ENCODE measurements around the gene CTNNBL1.
"Not testable (repeated sequence)": the region's sequence is repeated elsewhere in the genome, so short reads cannot be mapped to it uniquely, and the experiment has no call there.

CTNNBL1 gene

GRCh38 chr20:37656945-37657344 lies 36.9 kb upstream of the CTNNBL1 start:
- DNase-seq (ENCODE audit: low read depth, low spot score), result no peak
- Histone ChIP-seq H3K27ac (no peak overlapping the region), H3K9me3 (ENCODE audit: low read depth, low read length) (no peaks in the 10 kb centered on the region), H3K9ac (ENCODE audit: insufficient read length) (no peak overlapping the region), H3K4me3 (no peak overlapping the region), H3K36me3 (ENCODE audit: insufficient read depth, low read length) (no peaks in the 10 kb centered on the region)
- no peak for TF ChIP-seq FOXP2 (optimal IDR thresholded peaks at IDR 0.05; ENCODE audit: control extremely low read depth, extremely low read length, insufficient read depth)
- no peak for TF ChIP-seq POLR2AphosphoS5 (IDR thresholded peaks at IDR 0.05; ENCODE audit: borderline replicate concordance, low read depth, low read length)

GRCh38 chr20:37657924-37658804 lies 35.7 kb upstream of the CTNNBL1 start:
- Histone ChIP-seq H3K36me3 (ENCODE audit: insufficient read depth, low read length) (no peaks in the 10 kb centered on the region), H3K9ac (ENCODE audit: insufficient read length) (no peak overlapping the region), H3K27ac (no peak overlapping the region), H3K4me3 (no peak overlapping the region), H3K9me3 (ENCODE audit: low read depth, low read length) (no peaks in the 10 kb centered on the region)
- no peak for TF ChIP-seq FOXP2 (optimal IDR thresholded peaks at IDR 0.05; ENCODE audit: control extremely low read depth, extremely low read length, insufficient read depth)
- no peak for TF ChIP-seq POLR2AphosphoS5 (IDR thresholded peaks at IDR 0.05; ENCODE audit: borderline replicate concordance, low read depth, low read length)
- no peak for TF ChIP-seq EZH2 (IDR thresholded peaks at IDR 0.05)
- no peak for DNase-seq (ENCODE audit: low read depth, low spot score)

- no peak overlapping the region for H3K4me3 ChIP-seq
- H3K9me3 ChIP-seq (ENCODE audit: low read depth, low read length), result no peaks in the 10 kb centered on the region
- H3K36me3 ChIP-seq (ENCODE audit: insufficient read depth, low read length), result no peaks in the 10 kb centered on the region
- H3K27ac ChIP-seq, result no peak overlapping the region
- H3K9ac ChIP-seq (ENCODE audit: insufficient read length), result no peak overlapping the region
- no peak for DNase-seq (ENCODE audit: low read depth, low spot score)
- TF ChIP-seq FOXP2 (optimal IDR thresholded peaks at IDR 0.05; ENCODE audit: control extremely low read depth, extremely low read length, insufficient read depth) (no peak), EZH2 (IDR thresholded peaks at IDR 0.05) (no peak), POLR2AphosphoS5 (IDR thresholded peaks at IDR 0.05; ENCODE audit: borderline replicate concordance, low read depth, low read length) (no peak)
These were observed 32.3 kb upstream of the CTNNBL1 start for GRCh38 chr20:37661519-37661918.

GRCh38 chr20:37662308-37662707 lies 31.5 kb upstream of the CTNNBL1 start:
- no peaks in the 10 kb centered on the region for H3K36me3 ChIP-seq (ENCODE audit: insufficient read depth, low read length)
- no peak overlapping the region for H3K27ac ChIP-seq
- H3K9ac ChIP-seq (ENCODE audit: insufficient read length), result no peak overlapping the region
- no peaks in the 10 kb centered on the region for H3K9me3 ChIP-seq (ENCODE audit: low read depth, low read length)
- H3K4me3 ChIP-seq, result no peak overlapping the region
- no peak for DNase-seq (ENCODE audit: low read depth, low spot score)
- TF ChIP-seq EZH2 (IDR thresholded peaks at IDR 0.05) (no peak), POLR2AphosphoS5 (IDR thresholded peaks at IDR 0.05; ENCODE audit: borderline replicate concordance, low read depth, low read length) (no peak), FOXP2 (optimal IDR thresholded peaks at IDR 0.05; ENCODE audit: control extremely low read depth, extremely low read length, insufficient read depth) (no peak)

GRCh38 chr20:37664595-37664994 lies 29.2 kb upstream of the CTNNBL1 start:
- not testable (repeated sequence) for DNase-seq (ENCODE audit: low read depth, low spot score); H3K9me3 ChIP-seq (ENCODE audit: low read depth, low read length); H3K9ac ChIP-seq (ENCODE audit: insufficient read length); H3K27ac ChIP-seq; H3K36me3 ChIP-seq (ENCODE audit: insufficient read depth, low read length); H3K4me3 ChIP-seq

GRCh38 chr20:37668166-37668565 lies 25.7 kb upstream of the CTNNBL1 start:
- H3K27ac ChIP-seq, result no peak overlapping the region
- TF ChIP-seq FOXP2 (optimal IDR thresholded peaks at IDR 0.05; ENCODE audit: control extremely low read depth, extremely low read length, insufficient read depth), result no peak
- no peak for TF ChIP-seq EZH2 (IDR thresholded peaks at IDR 0.05)
- TF ChIP-seq POLR2AphosphoS5 (IDR thresholded peaks at IDR 0.05; ENCODE audit: borderline replicate concordance, low read depth, low read length), result no peak
- H3K9me3 ChIP-seq (ENCODE audit: low read depth, low read length), result no peaks in the 10 kb centered on the region
- DNase-seq (ENCODE audit: low read depth, low spot score), result no peak
- H3K9ac ChIP-seq (ENCODE audit: insufficient read length), result no peak overlapping the region
- H3K4me3 ChIP-seq, result no peak overlapping the region
- H3K36me3 ChIP-seq (ENCODE audit: insufficient read depth, low read length), result no peaks in the 10 kb centered on the region

GRCh38 chr20:37669062-37669772 lies 24.6 kb upstream of the CTNNBL1 start:
- no peak for DNase-seq (ENCODE audit: low read depth, low spot score)
- no peaks in the 10 kb centered on the region for H3K36me3 ChIP-seq (ENCODE audit: insufficient read depth, low read length)
- TF ChIP-seq EZH2 (IDR thresholded peaks at IDR 0.05) (no peak), FOXP2 (optimal IDR thresholded peaks at IDR 0.05; ENCODE audit: control extremely low read depth, extremely low read length, insufficient read depth) (no peak), POLR2AphosphoS5 (IDR thresholded peaks at IDR 0.05; ENCODE audit: borderline replicate concordance, low read depth, low read length) (no peak)

GRCh38 chr20:37669773-37670236 lies 24.0 kb upstream of the CTNNBL1 start:
- TF ChIP-seq FOXP2 (optimal IDR thresholded peaks at IDR 0.05; ENCODE audit: control extremely low read depth, extremely low read length, insufficient read depth), result no peak
- no peak for TF ChIP-seq EZH2 (IDR thresholded peaks at IDR 0.05)
- TF ChIP-seq POLR2AphosphoS5 (IDR thresholded peaks at IDR 0.05; ENCODE audit: borderline replicate concordance, low read depth, low read length), result no peak
- Histone ChIP-seq H3K36me3 (ENCODE audit: insufficient read depth, low read length) (no peaks in the 10 kb centered on the region), H3K9ac (ENCODE audit: insufficient read length) (peak overlapping the region; percentile 7), H3K27ac (peak overlapping the region; percentile 47), H3K9me3 (ENCODE audit: low read depth, low read length) (no peaks in the 10 kb centered on the region), H3K4me3 (peak overlapping the region; percentile 75)
- DNase-seq (ENCODE audit: low read depth, low spot score), result no peak

More at GRCh38 chr20:37669062-37669772, 24.6 kb upstream of the CTNNBL1 start:
- peak overlapping the region; percentile 75 for H3K4me3 ChIP-seq
- H3K9ac ChIP-seq (ENCODE audit: insufficient read length), result no peak overlapping the region
- peak overlapping the region; percentile 47; the same call in 1 of the 2 replicates for H3K27ac ChIP-seq
- H3K9me3 ChIP-seq (ENCODE audit: low read depth, low read length), result no peaks in the 10 kb centered on the region
